ENCODE measurements around the gene ZNF670. TPM values are rescaled to one million over a fixed set of nuclear protein-coding genes. Genes with fewer than 3 reads are reported as not detected.

Gene ZNF670
- total and polyA plus RNA-seq, 9 of the 15 experiments (the other 6 are each of a cell fraction or from before 2014, with no cell fraction given) = 7.1 to 23.4 (median 11.8) TPM

- TF ChIP-seq ZKSCAN3 (CRISPR knock-in tag; IDR thresholded peaks at IDR 0.05) = no peak
- TF ChIP-seq, protein P1, sequence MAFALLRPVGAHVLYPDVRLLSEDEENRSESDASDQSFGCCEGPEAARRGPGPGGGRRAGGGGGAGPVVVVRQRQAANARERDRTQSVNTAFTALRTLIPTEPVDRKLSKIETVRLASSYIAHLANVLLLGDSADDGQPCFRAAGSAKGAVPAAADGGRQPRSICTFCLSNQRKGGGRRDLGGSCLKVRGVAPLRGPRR (CRISPR knock-in tag; IDR thresholded peaks at IDR 0.05) = no peak
- TF ChIP-seq ZZZ3 (IDR thresholded peaks at IDR 0.05) = no peak
- no peak for TF ChIP-seq ARHGAP35 (IDR thresholded peaks at IDR 0.05; ENCODE audit: partially characterized antibody)
- TF ChIP-seq ZFP30 (CRISPR knock-in tag; IDR thresholded peaks at IDR 0.05; ENCODE audit: borderline replicate concordance) = no peak
- TF ChIP-seq ZC3H8 (IDR thresholded peaks at IDR 0.05) = no peak
- TF ChIP-seq CEBPG (CRISPR knock-in tag; IDR thresholded peaks at IDR 0.05) = no peak
- peak; percentile 9 to 83; a peak in 2 of 4 replicates for TF ChIP-seq CEBPG (tag; conservative IDR thresholded peaks at IDR 0.05 in 1 of 2, IDR thresholded peaks at IDR 0.05 in 1 of 2)
- TF ChIP-seq, protein P2, sequence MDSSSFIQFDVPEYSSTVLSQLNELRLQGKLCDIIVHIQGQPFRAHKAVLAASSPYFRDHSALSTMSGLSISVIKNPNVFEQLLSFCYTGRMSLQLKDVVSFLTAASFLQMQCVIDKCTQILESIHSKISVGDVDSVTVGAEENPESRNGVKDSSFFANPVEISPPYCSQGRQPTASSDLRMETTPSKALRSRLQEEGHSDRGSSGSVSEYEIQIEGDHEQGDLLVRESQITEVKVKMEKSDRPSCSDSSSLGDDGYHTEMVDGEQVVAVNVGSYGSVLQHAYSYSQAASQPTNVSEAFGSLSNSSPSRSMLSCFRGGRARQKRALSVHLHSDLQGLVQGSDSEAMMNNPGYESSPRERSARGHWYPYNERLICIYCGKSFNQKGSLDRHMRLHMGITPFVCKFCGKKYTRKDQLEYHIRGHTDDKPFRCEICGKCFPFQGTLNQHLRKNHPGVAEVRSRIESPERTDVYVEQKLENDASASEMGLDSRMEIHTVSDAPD (CRISPR knock-in tag; IDR thresholded peaks at IDR 0.05) = no peak; the same call in 1 of the 2 replicates
- no peak for TF ChIP-seq BCL6 (CRISPR knock-in tag; IDR thresholded peaks at IDR 0.05)
- no peak for TF ChIP-seq SMARCA5 (IDR thresholded peaks at IDR 0.05)
- peak; percentile 56; the same call in 1 of the 2 replicates for TF ChIP-seq KAT7 (CRISPR knock-in tag; IDR thresholded peaks at IDR 0.05; ENCODE audit: borderline replicate concordance)
- TF ChIP-seq RFX7 (CRISPR knock-in tag; IDR thresholded peaks at IDR 0.05) = no peak
- TF ChIP-seq RBM34 (IDR thresholded peaks at IDR 0.05; ENCODE audit: borderline replicate concordance, insufficient read depth, low read length) = no peak
- no peak for TF ChIP-seq ZNF584 (CRISPR knock-in tag; IDR thresholded peaks at IDR 0.05; ENCODE audit: low read depth)
- no peak for TF ChIP-seq MYBL2 (IDR thresholded peaks at IDR 0.05; ENCODE audit: low read depth)
- TF ChIP-seq MYBL2 (CRISPR knock-in tag; IDR thresholded peaks at IDR 0.05; ENCODE audit: borderline replicate concordance) = no peak
- no peak for TF ChIP-seq RBM25 (IDR thresholded peaks at IDR 0.05; ENCODE audit: low read depth, low read length, severe bottlenecking)
- no peak for TF ChIP-seq SMARCA4 (IDR thresholded peaks at IDR 0.05)
- TF ChIP-seq HLTF (IDR thresholded peaks at IDR 0.05) = peak; percentile 70; the same call in 1 of the 2 replicates
- no peak for TF ChIP-seq TGIF2 (CRISPR knock-in tag; IDR thresholded peaks at IDR 0.05)
- TF ChIP-seq, protein P3, sequence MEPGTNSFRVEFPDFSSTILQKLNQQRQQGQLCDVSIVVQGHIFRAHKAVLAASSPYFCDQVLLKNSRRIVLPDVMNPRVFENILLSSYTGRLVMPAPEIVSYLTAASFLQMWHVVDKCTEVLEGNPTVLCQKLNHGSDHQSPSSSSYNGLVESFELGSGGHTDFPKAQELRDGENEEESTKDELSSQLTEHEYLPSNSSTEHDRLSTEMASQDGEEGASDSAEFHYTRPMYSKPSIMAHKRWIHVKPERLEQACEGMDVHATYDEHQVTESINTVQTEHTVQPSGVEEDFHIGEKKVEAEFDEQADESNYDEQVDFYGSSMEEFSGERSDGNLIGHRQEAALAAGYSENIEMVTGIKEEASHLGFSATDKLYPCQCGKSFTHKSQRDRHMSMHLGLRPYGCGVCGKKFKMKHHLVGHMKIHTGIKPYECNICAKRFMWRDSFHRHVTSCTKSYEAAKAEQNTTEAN (CRISPR knock-in tag; IDR thresholded peaks at IDR 0.05) = no peak
- TF ChIP-seq ARID2 (IDR thresholded peaks at IDR 0.05) = 0 out of 2 replicates have a peak, but pooled peaks have one; percentile 24
- no peak for TF ChIP-seq ZC3H11A (IDR thresholded peaks at IDR 0.05; ENCODE audit: low read depth, low read length)
- peak; percentile 64 for TF ChIP-seq EGR1 (conservative IDR thresholded peaks at IDR 0.05)
- TF ChIP-seq POLR2AphosphoS2 (IDR thresholded peaks at IDR 0.05; ENCODE audit: low read length) = no peak
- no peak for TF ChIP-seq ZNF165 (CRISPR knock-in tag; IDR thresholded peaks at IDR 0.05; ENCODE audit: borderline replicate concordance)
- peak; percentile 56; the same call in 1 of the 2 replicates for TF ChIP-seq GTF2A2 (tag; IDR thresholded peaks at IDR 0.05)
- no peak for TF ChIP-seq WHSC1 (IDR thresholded peaks at IDR 0.05; ENCODE audit: low read length)
These were observed at the start of gene ZNF670 (continued) for GRCh38 chr1:247078258-247079140.

All from K562 (cell line).